ENCODE data around the gene FRRS1L. TPM values are rescaled to one million over a fixed set of nuclear protein-coding genes. Genes with fewer than 3 reads are reported as not detected.

FRRS1L gene
- total and polyA plus RNA-seq, 2 of the 13 experiments (the other 11 are each of a cell fraction or from before 2014, with no cell fraction given) = 0.02 to 0.03 TPM

- FAIRE-seq (no peak), DNase-seq (ENCODE audit: low spot score) (no peak), ATAC-seq (no peak)
- POLR2A ChIA-PET = no interaction called here
- Histone ChIP-seq H3K9ac (ENCODE audit: insufficient read depth, low read depth, low read length) (no peak overlapping the region), H3K27me3 (ENCODE audit: control insufficient read depth in 1 of 2, insufficient read depth in 2 of 2, low read length in 2 of 2) (peaks cover 0 to 1% of the 10 kb centered on the region in 2 experiments; a peak in 1 of 5 replicates), H3K79me2 (ENCODE audit: insufficient read depth, low read length) (no peaks in the 10 kb centered on the region), H3K9me3 (ENCODE audit: low read length) (no peaks in the 10 kb centered on the region), H4K20me1 (ENCODE audit: insufficient read depth, low read length) (no peaks in the 10 kb centered on the region), H3K27ac (ENCODE audit: extremely low read length, insufficient read depth, low read length) (no peak overlapping the region), H3K4me2 (ENCODE audit: low read depth, low read length) (no peak overlapping the region), H2AFZ (ENCODE audit: low read length) (no peak overlapping the region), H3K4me1 (ENCODE audit: insufficient read depth, low read length) (peaks cover 25% of the 10 kb centered on the region), H3K36me3 (replicated peaks in 1 of 2; ENCODE audit: control insufficient read depth in 1 of 2, insufficient read depth in 2 of 2, low read length in 2 of 2) (no peaks in the 10 kb centered on the region), H3K4me3 (replicated peaks in 1 of 3; ENCODE audit: insufficient read depth in 1 of 3, low read depth in 2 of 3, low read length in 3 of 3) (no peak overlapping the region)
- CTCF ChIA-PET (ENCODE audit: low intra/inter-chr PET ratio, low total read pairs) = no interaction called here
- BruUV-seq (replicated peaks) = no TSS peak
- WGBS (ENCODE audit: low lambda C conversion rate) = 53% methylated on average over 9 of the region's 9 CpGs
- no peak for TF ChIP-seq ZNF367 (CRISPR knock-in tag; IDR thresholded peaks at IDR 0.05; ENCODE audit: borderline replicate concordance)
- TF ChIP-seq RFXAP (CRISPR knock-in tag; IDR thresholded peaks at IDR 0.05; ENCODE audit: borderline replicate concordance) = no peak
- no peak for TF ChIP-seq ZFYVE20 (CRISPR knock-in tag; IDR thresholded peaks at IDR 0.05; ENCODE audit: borderline replicate concordance, low read depth)
- TF ChIP-seq ADNP (CRISPR knock-in tag; IDR thresholded peaks at IDR 0.05) = no peak
- TF ChIP-seq ZNF670 (CRISPR knock-in tag; IDR thresholded peaks at IDR 0.05; ENCODE audit: borderline replicate concordance) = no peak
- TF ChIP-seq ZUFSP (CRISPR knock-in tag; IDR thresholded peaks at IDR 0.05; ENCODE audit: borderline replicate concordance) = no peak
- TF ChIP-seq ZNF124 (CRISPR knock-in tag; IDR thresholded peaks at IDR 0.05) = no peak
- in situ Hi-C loops (cut with HindIII; ENCODE audit: extremely low pct_ligation_motif_present, low pct_unique_long_range_greater_than_20kb) = loop anchor here (25.0 kb wide), 1 partner anchor 325 kb away; no protein-coding TSS in a partner anchor
- intact Hi-C loops (cut with micrococcal nuclease; ENCODE audit: unreplicated experiment) = no loop called here
Measured at GRCh38 chr9:109186857-109187520, 19.9 kb upstream of the FRRS1L start.

Data from HepG2 (cell line).